WTC11 (cell line): ENCODE data around the gene NTN3. TPM values are rescaled to one million over a fixed set of nuclear protein-coding genes. Genes with fewer than 3 reads are reported as not detected.

Experiments
- ATAC-seq: fragments of 200-7000 bp; cut with Tn5 transposase; 2 replicates; pipeline ENCODE4 v1.10.0; 2021; ENCODE audit warnings: mild to moderate bottlenecking, moderate library complexity
- CTCF ChIA-PET: fragments of 300-600 bp; sonication (Branson Sonifier 250); formaldehyde crosslinking; loops from one replicate; lab custom pipeline; 2021; ENCODE audit warnings: antibody characterized with exemption; lab: Charles Lee
- POLR2A ChIA-PET: fragments of 350-600 bp; sonication (Branson Sonifier 250); formaldehyde crosslinking; loops from one replicate; lab custom pipeline; 2021; ENCODE audit warnings: antibody characterized with exemption; lab: Charles Lee
- DNase-seq: peaks from one replicate; pipeline ENCODE4 v3.0.0; 2021; ENCODE audit warnings: low spot score
- H3K27ac Mint-ChIP-seq: 2 replicates; pipeline ENCODE4 v1.8.0; 2021; ENCODE audit warnings: mixed read lengths
- H3K27me3 Mint-ChIP-seq: 2 replicates; pipeline ENCODE4 v1.8.0; 2021; ENCODE audit warnings: low read depth, mild to moderate bottlenecking, moderate library complexity, mixed read lengths
- H3K36me3 Mint-ChIP-seq: 2 replicates; pipeline ENCODE4 v1.8.0; 2021; ENCODE audit warnings: mixed read lengths
- H3K4me1 Mint-ChIP-seq: 2 replicates; pipeline ENCODE4 v1.8.0; 2022; ENCODE audit warnings: mixed read lengths
- H3K4me3 Mint-ChIP-seq: 2 replicates; pipeline ENCODE4 v1.8.0; 2021; ENCODE audit warnings: mild to moderate bottlenecking, moderate library complexity, mixed read lengths
- H3K9me3 Mint-ChIP-seq: 2 replicates; pipeline ENCODE4 v1.8.0; 2021; ENCODE audit warnings: mixed read lengths
- ATF3 ChIP-seq: sonication (generic); formaldehyde crosslinking; conservative IDR thresholded peaks from 2 replicates; pipeline ENCODE4 v1.8.1; 2022; ENCODE audit warnings: mild to moderate bottlenecking, missing genetic modification reagents
- CREM ChIP-seq: sonication (generic); formaldehyde crosslinking; IDR thresholded peaks from 2 replicates; pipeline ENCODE4 v1.8.1; 2022; ENCODE audit warnings: mild to moderate bottlenecking, missing genetic modification reagents, moderate library complexity
- ETV6 ChIP-seq: sonication (generic); formaldehyde crosslinking; IDR thresholded peaks from 2 replicates; pipeline ENCODE4 v1.8.1; 2022; ENCODE audit warnings: mild to moderate bottlenecking, missing genetic modification reagents
- FOXK1 ChIP-seq: sonication (generic); formaldehyde crosslinking; IDR thresholded peaks from 2 replicates; pipeline ENCODE4 v1.8.0; 2022; ENCODE audit warnings: mild to moderate bottlenecking, moderate library complexity, missing genetic modification reagents
- GABPB1 ChIP-seq: sonication (generic); formaldehyde crosslinking; IDR thresholded peaks from 2 replicates; pipeline ENCODE4 v1.8.1; 2023; ENCODE audit warnings: mild to moderate bottlenecking, missing genetic modification reagents
- GRHL2 ChIP-seq: fragments of 250-450 bp; sonication (Bioruptor Pico); IDR thresholded peaks from 2 replicates; pipeline ENCODE4 v1.8.0; 2022; ENCODE audit warnings: mild to moderate bottlenecking, moderate library complexity; ENCODE audit not compliant: insufficient replicate concordance, severe bottlenecking
- JAZF1 ChIP-seq: fragments of 250-450 bp; sonication (Bioruptor Pico); IDR thresholded peaks from 2 replicates; pipeline ENCODE4 v1.9.0; 2021; ENCODE audit warnings: moderate library complexity, mild to moderate bottlenecking, inconsistent platforms
- MAX ChIP-seq: sonication (generic); formaldehyde crosslinking; IDR thresholded peaks from 2 replicates; pipeline ENCODE4 v1.8.0; 2022; ENCODE audit warnings: mild to moderate bottlenecking, missing genetic modification reagents
- NFATC4 ChIP-seq: fragments of 250-450 bp; sonication (Bioruptor Pico); IDR thresholded peaks from 2 replicates; pipeline ENCODE4 v1.9.0; 2021; ENCODE audit warnings: mild to moderate bottlenecking
- NFYB ChIP-seq: sonication (generic); formaldehyde crosslinking; conservative IDR thresholded peaks from 2 replicates; pipeline ENCODE4 v1.8.0; 2022; ENCODE audit warnings: low read depth, missing genetic modification reagents
- NR1H2 ChIP-seq: sonication (generic); formaldehyde crosslinking; IDR thresholded peaks from 2 replicates; pipeline ENCODE4 v1.9.0; 2021; ENCODE audit warnings: mild to moderate bottlenecking, moderate library complexity, missing genetic modification reagents
- NR3C1 ChIP-seq: sonication (generic); formaldehyde crosslinking; conservative IDR thresholded peaks from 2 replicates; pipeline ENCODE4 v1.8.1; 2023; ENCODE audit warnings: low read depth, mild to moderate bottlenecking, missing genetic modification reagents
- OVOL2 ChIP-seq: fragments of 250-450 bp; sonication (Bioruptor Pico); IDR thresholded peaks from 2 replicates; pipeline ENCODE4 v1.9.0; 2021; ENCODE audit warnings: mild to moderate bottlenecking, borderline replicate concordance
- PRRX2 ChIP-seq: fragments of 250-450 bp; sonication (Bioruptor Pico); IDR thresholded peaks from 2 replicates; pipeline ENCODE4 v1.8.0; 2021; ENCODE audit warnings: mild to moderate bottlenecking
- SMAD4 ChIP-seq: sonication (generic); formaldehyde crosslinking; IDR thresholded peaks from 2 replicates; pipeline ENCODE4 v1.8.0; 2022; ENCODE audit warnings: mild to moderate bottlenecking, missing genetic modification reagents
- TCF7 ChIP-seq: sonication (generic); formaldehyde crosslinking; IDR thresholded peaks from 2 replicates; pipeline ENCODE4 v1.8.0; 2022; ENCODE audit warnings: mild to moderate bottlenecking, low read depth, missing genetic modification reagents, moderate library complexity
- TP53 ChIP-seq: sonication (generic); formaldehyde crosslinking; IDR thresholded peaks from 2 replicates; pipeline ENCODE4 v1.8.1; 2023; ENCODE audit warnings: mild to moderate bottlenecking, missing genetic modification reagents
- USF2 ChIP-seq: sonication (generic); formaldehyde crosslinking; IDR thresholded peaks from 2 replicates; pipeline ENCODE4 v1.8.1; 2023; ENCODE audit warnings: mild to moderate bottlenecking, missing genetic modification reagents, moderate library complexity
- ZNF138 ChIP-seq: sonication (generic); formaldehyde crosslinking; conservative IDR thresholded peaks from 2 replicates; pipeline ENCODE4 v1.8.1; 2022; ENCODE audit warnings: mild to moderate bottlenecking, moderate library complexity, missing genetic modification reagents
- ZNF281 ChIP-seq: sonication (generic); formaldehyde crosslinking; IDR thresholded peaks from 2 replicates; pipeline ENCODE4 v1.8.0; 2023; ENCODE audit warnings: mild to moderate bottlenecking, missing genetic modification reagents
- ZNF396 ChIP-seq: fragments of 250-450 bp; sonication (Bioruptor Pico); IDR thresholded peaks from 2 replicates; pipeline ENCODE4 v1.8.0; 2021; ENCODE audit warnings: mild to moderate bottlenecking, moderate library complexity, borderline replicate concordance
- ZNF416 ChIP-seq: fragments of 250-450 bp; sonication (Bioruptor Pico); IDR thresholded peaks from 2 replicates; pipeline ENCODE4 v1.9.0; 2021; ENCODE audit warnings: mild to moderate bottlenecking, inconsistent platforms
- ZNF423 ChIP-seq: fragments of 250-450 bp; sonication (Bioruptor Pico); IDR thresholded peaks from 2 replicates; pipeline ENCODE4 v2.1.2; 2022; ENCODE audit warnings: mild to moderate bottlenecking, moderate library complexity
- ZNF671 ChIP-seq: fragments of 250-450 bp; sonication (Bioruptor Pico); IDR thresholded peaks from 2 replicates; pipeline ENCODE4 v1.8.0; 2021; ENCODE audit warnings: mild to moderate bottlenecking
- total RNA-seq: library from RNA; stranded (reverse); gene quantifications from 3 replicates; pipeline ENCODE4 v1.2.3, GENCODE V29; 2021

Gene NTN3
- total RNA-seq, 1 experiment from 2014 or later, result 0.92 TPM

- DNase-seq (no peak), ATAC-seq (no peak)
- H3K4me3 Mint-ChIP-seq, result no peak overlapping the region
- H3K36me3 Mint-ChIP-seq, result peaks cover 39% of the 10 kb centered on the region
- no peaks in the 10 kb centered on the region for H3K9me3 Mint-ChIP-seq
- CTCF ChIA-PET, result interaction anchor here (1.0 to 3.8 kb wide), 2 partner anchors 29 to 44 kb away, joined by 3 to 42 read pairs; no protein-coding TSS in a partner anchor
- H3K27ac Mint-ChIP-seq, result no peak overlapping the region; the same call in 1 of the 2 replicates
- TF ChIP-seq ZNF416 (CRISPR knock-in tag), result no peak
- no peak for TF ChIP-seq ATF3
- no peak for TF ChIP-seq PRRX2
- no peak for TF ChIP-seq MAX (CRISPR knock-in tag)
- no peak for TF ChIP-seq NFATC4
- TF ChIP-seq GRHL2 (CRISPR knock-in tag), result no peak
- TF ChIP-seq JAZF1 (CRISPR knock-in tag), result no peak
- no peak for TF ChIP-seq SMAD4 (CRISPR knock-in tag)
- no peak for TF ChIP-seq NR3C1 (CRISPR knock-in tag)
- no peak for TF ChIP-seq ETV6 (CRISPR knock-in tag)
- no peak for TF ChIP-seq NFYB
- H3K27me3 Mint-ChIP-seq, result no peaks in the 10 kb centered on the region
- H3K4me1 Mint-ChIP-seq, result peaks cover 10% of the 10 kb centered on the region
- POLR2A ChIA-PET, result interaction anchor here (0.5 to 0.7 kb wide), 3 partner anchors 184 to 439 kb away, joined by 4 to 5 read pairs (median 4); no protein-coding TSS in a partner anchor
Measured at GRCh38 chr16:2457267-2457666, 13.8 kb upstream of the NTN3 start.

- POLR2A ChIA-PET, result interaction anchor here (0.7 kb wide), 1 partner anchor 191 kb away, joined by 4 read pairs; no protein-coding TSS in a partner anchor
- no peaks in the 10 kb centered on the region for H3K9me3 Mint-ChIP-seq
- H3K36me3 Mint-ChIP-seq, result peaks cover 35% of the 10 kb centered on the region
- ATAC-seq (no peak), DNase-seq (no peak)
- H3K4me3 Mint-ChIP-seq, result no peak overlapping the region
- peaks cover 10% of the 10 kb centered on the region for H3K4me1 Mint-ChIP-seq
- CTCF ChIA-PET, result interaction anchor here (1.0 to 3.8 kb wide), 4 partner anchors 20 to 263 kb away, joined by 3 to 42 read pairs (median 3); no protein-coding TSS in a partner anchor
- TF ChIP-seq USF2 (CRISPR knock-in tag) (peak; percentile 39), NR1H2 (no peak)
- TF ChIP-seq, all 79 proteins: peak for 1
- H3K27me3 Mint-ChIP-seq, result no peaks in the 10 kb centered on the region
- H3K27ac Mint-ChIP-seq, result no peak overlapping the region
Measured at GRCh38 chr16:2457946-2458345, 13.2 kb upstream of the NTN3 start.

- Mint-ChIP-seq H3K36me3 (peaks cover 29% of the 10 kb centered on the region), H3K4me3 (peak overlapping the region; percentile 90), H3K27ac (peak overlapping the region; percentile 76), H3K4me1 (peaks cover 10% of the 10 kb centered on the region), H3K9me3 (no peaks in the 10 kb centered on the region), H3K27me3 (no peaks in the 10 kb centered on the region)
- DNase-seq (no peak), ATAC-seq (no peak)
- ChIA-PET POLR2A (interaction anchor here (0.6 to 2.4 kb wide), 10 partner anchors 10 to 208 kb away, joined by 3 to 15 read pairs (median 4); partner anchors contain the start of genes AMDHD2, ECI1 and TBC1D24), CTCF (interaction anchor here (0.6 to 3.8 kb wide), 15 partner anchors 10 to 468 kb away, joined by 3 to 42 read pairs (median 4); partner anchors contain the start of genes ABCA3, CCNF, CEMP1 and ECI1)
- TF ChIP-seq SMAD4 (CRISPR knock-in tag), result no peak
- TF ChIP-seq ZNF138 (CRISPR knock-in tag), result no peak
- peak; percentile 52; the same call in 1 of the 2 replicates for TF ChIP-seq ZNF423 (CRISPR knock-in tag)
- no peak for TF ChIP-seq OVOL2
Measured at GRCh38 chr16:2458887-2459646, 12.0 kb upstream of the NTN3 start.

- CTCF ChIA-PET, result interaction anchor here (0.6 to 3.8 kb wide), 14 partner anchors 9 to 467 kb away, joined by 3 to 42 read pairs (median 4); partner anchors contain the start of genes ABCA3, CCNF, CEMP1 and ECI1
- ATAC-seq, result peak; percentile 96
- DNase-seq, result peak; percentile 99
- H3K4me3 Mint-ChIP-seq, result peak within 1 kb of the TSS; percentile 90
- POLR2A ChIA-PET, result interaction anchor here (0.7 to 2.4 kb wide), 9 partner anchors 10 to 199 kb away, joined by 3 to 15 read pairs (median 5); partner anchors contain the start of genes AMDHD2 and TBC1D24
- no peaks in the 10 kb centered on the region for H3K27me3 Mint-ChIP-seq
- H3K36me3 Mint-ChIP-seq, result peaks cover 28% of the 10 kb centered on the region
- no peaks in the 10 kb centered on the region for H3K9me3 Mint-ChIP-seq
- peak within 1 kb of the TSS; percentile 76 for H3K27ac Mint-ChIP-seq
- peaks cover 10% of the 10 kb centered on the region for H3K4me1 Mint-ChIP-seq
- TF ChIP-seq ZNF671 (no peak), TP53 (peak; percentile 80; the same call in 1 of the 2 replicates), CREM (CRISPR knock-in tag) (no peak), TCF7 (CRISPR knock-in tag) (no peak), ZNF416 (CRISPR knock-in tag) (no peak), GABPB1 (CRISPR knock-in tag) (0 out of 2 replicates have a peak, but pooled peaks have one; percentile 42), ZNF281 (CRISPR knock-in tag) (0 out of 2 replicates have a peak, but pooled peaks have one; percentile 7), ZNF396 (CRISPR knock-in tag) (no peak), NFYB (peak; percentile 54), FOXK1 (CRISPR knock-in tag) (no peak)
Measured at GRCh38 chr16:2459647-2460390, 11.3 kb upstream of the NTN3 start, which contains the start of gene TEDC2. TEDC2 (plus strand) TSS chr16:2460109; CDS start chr16:2460145, 36 bp downstream.
